Measurements from ENCODE around the gene PCSK7.

The PCSK7 gene

DNA sequence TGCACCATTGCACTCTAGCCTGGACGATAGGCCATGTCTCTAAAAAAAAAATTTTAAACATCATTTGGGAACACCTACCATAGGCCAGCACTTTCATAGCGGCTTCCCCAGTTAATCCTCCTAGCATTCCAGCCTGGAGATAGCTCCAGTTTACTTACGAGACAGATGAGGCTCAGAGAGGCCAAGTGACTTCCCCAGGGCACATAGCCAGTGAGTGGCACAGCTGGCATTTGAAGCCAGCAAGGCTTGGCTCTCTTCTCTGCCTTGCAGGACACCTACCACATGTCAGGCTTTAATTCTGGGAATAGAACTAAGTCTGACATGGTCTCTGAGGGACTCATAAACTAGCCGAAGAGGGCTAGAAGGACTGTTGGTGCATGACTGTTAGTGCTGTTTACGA lies 37.6 kb downstream of the PCSK7 start:
- no peaks in the 10 kb centered on the region for H3K27me3 ChIP-seq (ENCODE audit: insufficient read depth, low read length, poor library complexity, severe bottlenecking)
- H3K4me2 ChIP-seq (ENCODE audit: low read depth, low read length, poor library complexity, severe bottlenecking), result no peak overlapping the region
- H4K20me1 ChIP-seq (ENCODE audit: insufficient read depth, low read length, poor library complexity, severe bottlenecking), result no peaks in the 10 kb centered on the region
- no peak overlapping the region for H2AFZ ChIP-seq (ENCODE audit: low read length)
- H3K9me3 ChIP-seq (ENCODE audit: insufficient read depth, low read depth, low read length), result no peaks in the 10 kb centered on the region
- TF ChIP-seq, protein P1, sequence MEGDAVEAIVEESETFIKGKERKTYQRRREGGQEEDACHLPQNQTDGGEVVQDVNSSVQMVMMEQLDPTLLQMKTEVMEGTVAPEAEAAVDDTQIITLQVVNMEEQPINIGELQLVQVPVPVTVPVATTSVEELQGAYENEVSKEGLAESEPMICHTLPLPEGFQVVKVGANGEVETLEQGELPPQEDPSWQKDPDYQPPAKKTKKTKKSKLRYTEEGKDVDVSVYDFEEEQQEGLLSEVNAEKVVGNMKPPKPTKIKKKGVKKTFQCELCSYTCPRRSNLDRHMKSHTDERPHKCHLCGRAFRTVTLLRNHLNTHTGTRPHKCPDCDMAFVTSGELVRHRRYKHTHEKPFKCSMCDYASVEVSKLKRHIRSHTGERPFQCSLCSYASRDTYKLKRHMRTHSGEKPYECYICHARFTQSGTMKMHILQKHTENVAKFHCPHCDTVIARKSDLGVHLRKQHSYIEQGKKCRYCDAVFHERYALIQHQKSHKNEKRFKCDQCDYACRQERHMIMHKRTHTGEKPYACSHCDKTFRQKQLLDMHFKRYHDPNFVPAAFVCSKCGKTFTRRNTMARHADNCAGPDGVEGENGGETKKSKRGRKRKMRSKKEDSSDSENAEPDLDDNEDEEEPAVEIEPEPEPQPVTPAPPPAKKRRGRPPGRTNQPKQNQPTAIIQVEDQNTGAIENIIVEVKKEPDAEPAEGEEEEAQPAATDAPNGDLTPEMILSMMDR (conservative IDR thresholded peaks at IDR 0.05; ENCODE audit: low read length), result no peak
- TF ChIP-seq EZH2phosphoT487 (IDR thresholded peaks at IDR 0.05; ENCODE audit: borderline replicate concordance), result no peak
- no peaks in the 10 kb centered on the region for H3F3A ChIP-seq (ENCODE audit: low read depth)
- H3K9me2 ChIP-seq (replicated peaks; ENCODE audit: low read depth, low read length), result no peaks in the 10 kb centered on the region
- no peaks in the 10 kb centered on the region for H3K4me1 ChIP-seq (ENCODE audit: insufficient read depth, low read length, poor library complexity, severe bottlenecking)
- no peak overlapping the region for H3K4me3 ChIP-seq (ENCODE audit: low read length, poor library complexity, severe bottlenecking)
- no peaks in the 10 kb centered on the region for H3K79me2 ChIP-seq (ENCODE audit: insufficient read depth, low read length)
- no peaks in the 10 kb centered on the region; the same call in 1 of the 2 replicates for H3K36me3 ChIP-seq (ENCODE audit: insufficient read depth, low read length)
- no peak overlapping the region for H3K9ac ChIP-seq (ENCODE audit: low read depth, low read length, poor library complexity, severe bottlenecking)

DNA sequence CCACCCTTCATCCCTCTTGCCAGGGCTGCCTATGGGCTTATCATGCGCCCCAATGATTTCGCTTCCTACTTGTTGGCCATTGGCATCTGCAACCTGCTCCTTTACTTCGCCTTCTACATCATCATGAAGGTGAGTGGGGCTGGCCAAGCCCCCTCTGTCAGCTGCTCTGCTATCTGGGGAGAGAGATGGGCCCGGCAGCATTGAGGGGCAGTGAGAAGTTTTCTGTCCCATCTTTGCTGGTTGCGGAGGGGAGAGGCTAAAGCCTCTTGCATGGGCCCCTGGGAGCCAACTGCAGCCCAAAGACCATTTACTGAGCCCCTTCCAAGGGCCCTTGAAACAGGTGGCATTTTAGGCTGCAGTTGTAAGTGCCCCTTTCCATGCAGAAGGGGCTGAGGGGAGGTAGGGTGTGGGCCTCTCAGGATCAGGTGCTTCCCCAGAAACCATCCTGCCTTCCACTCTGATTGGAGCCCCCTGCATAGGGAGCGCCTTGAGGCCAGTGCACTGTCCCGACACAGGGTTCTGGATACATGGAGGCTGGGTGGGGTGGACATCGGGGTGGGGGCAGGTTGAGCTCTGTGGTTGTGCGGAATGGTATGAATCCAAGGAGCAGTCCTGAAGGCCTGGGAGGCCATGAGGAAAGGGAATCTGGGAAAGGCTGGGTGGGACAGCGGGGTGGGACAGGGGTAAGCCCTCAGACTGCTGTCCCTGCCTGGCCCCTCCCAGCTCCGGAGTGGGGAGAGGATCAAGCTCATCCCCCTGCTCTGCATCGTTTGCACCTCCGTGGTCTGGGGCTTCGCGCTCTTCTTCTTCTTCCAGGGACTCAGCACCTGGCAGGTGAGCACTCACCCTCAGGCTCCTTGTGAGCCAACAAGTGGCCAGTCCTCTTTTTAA lies 38.5 kb downstream of the PCSK7 start:
- Histone ChIP-seq H3K27me3 (ENCODE audit: insufficient read depth, low read length, poor library complexity, severe bottlenecking) (no peaks in the 10 kb centered on the region), H3K79me2 (ENCODE audit: insufficient read depth, low read length) (no peaks in the 10 kb centered on the region), H3K4me3 (ENCODE audit: low read length, poor library complexity, severe bottlenecking) (no peak overlapping the region), H3K9ac (ENCODE audit: low read depth, low read length, poor library complexity, severe bottlenecking) (no peak overlapping the region), H3K36me3 (ENCODE audit: insufficient read depth, low read length) (no peaks in the 10 kb centered on the region; the same call in 1 of the 2 replicates), H3K4me2 (ENCODE audit: low read depth, low read length, poor library complexity, severe bottlenecking) (no peak overlapping the region), H2AFZ (ENCODE audit: low read length) (no peak overlapping the region), H3K9me3 (ENCODE audit: insufficient read depth, low read depth, low read length) (no peaks in the 10 kb centered on the region), H3K9me2 (replicated peaks; ENCODE audit: low read depth, low read length) (no peaks in the 10 kb centered on the region), H4K20me1 (ENCODE audit: insufficient read depth, low read length, poor library complexity, severe bottlenecking) (no peaks in the 10 kb centered on the region), H3F3A (ENCODE audit: low read depth) (no peaks in the 10 kb centered on the region), H3K4me1 (ENCODE audit: insufficient read depth, low read length, poor library complexity, severe bottlenecking) (no peaks in the 10 kb centered on the region)
- TF ChIP-seq EZH2phosphoT487 (IDR thresholded peaks at IDR 0.05; ENCODE audit: borderline replicate concordance), result no peak
- TF ChIP-seq, protein P1 (conservative IDR thresholded peaks at IDR 0.05; ENCODE audit: low read length), result no peak

DNA sequence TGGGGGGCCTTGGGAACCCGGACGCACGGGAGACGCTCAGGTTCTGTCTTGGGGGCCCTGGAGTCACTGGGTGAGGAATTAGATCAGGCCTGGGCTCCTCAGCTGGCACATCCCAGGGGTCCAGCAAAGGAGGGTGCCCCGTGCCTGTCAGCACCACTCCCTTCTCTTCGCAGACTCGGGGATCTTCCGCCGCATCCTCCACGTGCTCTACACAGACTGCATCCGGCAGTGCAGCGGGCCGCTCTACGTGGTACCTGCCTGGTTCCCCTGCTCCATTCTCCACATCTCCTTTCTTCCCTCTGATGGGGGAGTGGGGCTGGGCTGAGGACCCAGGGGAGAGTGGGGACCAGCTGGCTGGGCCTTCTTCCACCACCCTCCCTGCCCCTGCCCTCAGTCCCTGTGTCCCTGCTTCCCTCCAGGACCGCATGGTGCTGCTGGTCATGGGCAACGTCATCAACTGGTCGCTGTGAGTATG lies 39.4 kb downstream of the PCSK7 start:
- no peaks in the 10 kb centered on the region for H3K4me1 ChIP-seq (ENCODE audit: insufficient read depth, low read length, poor library complexity, severe bottlenecking)
- H2AFZ ChIP-seq (ENCODE audit: low read length), result no peak overlapping the region
- H3K27me3 ChIP-seq (ENCODE audit: insufficient read depth, low read length, poor library complexity, severe bottlenecking), result no peaks in the 10 kb centered on the region
- H3K4me2 ChIP-seq (ENCODE audit: low read depth, low read length, poor library complexity, severe bottlenecking), result no peak overlapping the region
- H3K9me3 ChIP-seq (ENCODE audit: insufficient read depth, low read depth, low read length), result no peaks in the 10 kb centered on the region
- H3K9me2 ChIP-seq (replicated peaks; ENCODE audit: low read depth, low read length), result no peaks in the 10 kb centered on the region
- TF ChIP-seq, protein P1 (conservative IDR thresholded peaks at IDR 0.05; ENCODE audit: low read length), result no peak
- TF ChIP-seq EZH2phosphoT487 (IDR thresholded peaks at IDR 0.05; ENCODE audit: borderline replicate concordance), result no peak
- no peaks in the 10 kb centered on the region; the same call in 1 of the 2 replicates for H3K36me3 ChIP-seq (ENCODE audit: insufficient read depth, low read length)
- H4K20me1 ChIP-seq (ENCODE audit: insufficient read depth, low read length, poor library complexity, severe bottlenecking), result no peaks in the 10 kb centered on the region
- no peaks in the 10 kb centered on the region for H3F3A ChIP-seq (ENCODE audit: low read depth)
- no peak overlapping the region for H3K9ac ChIP-seq (ENCODE audit: low read depth, low read length, poor library complexity, severe bottlenecking)
- no peaks in the 10 kb centered on the region for H3K79me2 ChIP-seq (ENCODE audit: insufficient read depth, low read length)
- H3K4me3 ChIP-seq (ENCODE audit: low read length, poor library complexity, severe bottlenecking), result no peak overlapping the region

All from Loucy (cell line).